Hippocampal formation (tissue), 2 donors: Measurements from ENCODE around the gene PLXND1.

Experiments used
- DNase-seq, 2 donors: peaks; one replicate each; lab custom pipeline; 2025; lab: John Stamatoyannopoulos, UW

The PLXND1 gene

GRCh38 chr3:129599607-129600006, 6.9 kb downstream of the PLXND1 start:
- DNase-seq = peak in 1 of 2 donors; percentile 29

GRCh38 chr3:129599073-129599472, 7.4 kb downstream of the PLXND1 start:
- DNase-seq = no peak

GRCh38 chr3:129598484-129598883, 8.0 kb downstream of the PLXND1 start:
- no peak for DNase-seq

- no peak for DNase-seq
Observed at GRCh38 chr3:129598000-129598381, 8.5 kb downstream of the PLXND1 start.

GRCh38 chr3:129597087-129597999, 9.1 kb downstream of the PLXND1 start:
- DNase-seq = peak in 1 of 2 donors; percentile 73

- DNase-seq = peak; percentile 82 to 87
Observed at GRCh38 chr3:129596194-129597086, 10.0 kb downstream of the PLXND1 start.

- DNase-seq = no peak
Observed at GRCh38 chr3:129595544-129596193, 10.8 kb downstream of the PLXND1 start.

GRCh38 chr3:129594907-129595390, 11.5 kb downstream of the PLXND1 start:
- no peak for DNase-seq

- DNase-seq = no peak
Observed at GRCh38 chr3:129594409-129594808, 12.1 kb downstream of the PLXND1 start.

GRCh38 chr3:129593595-129594339, 12.7 kb downstream of the PLXND1 start:
- DNase-seq = no peak

GRCh38 chr3:129593230-129593594, 13.3 kb downstream of the PLXND1 start:
- DNase-seq = no peak

- peak in 1 of 2 donors; percentile 43 for DNase-seq
Observed at GRCh38 chr3:129592381-129593131, 13.9 kb downstream of the PLXND1 start.

GRCh38 chr3:129591932-129592331, 14.5 kb downstream of the PLXND1 start:
- no peak for DNase-seq

GRCh38 chr3:129590215-129590614, 16.3 kb downstream of the PLXND1 start:
- no peak for DNase-seq

- no peak for DNase-seq
Observed at GRCh38 chr3:129587566-129588210, 18.8 kb downstream of the PLXND1 start.

- no peak for DNase-seq
Observed at GRCh38 chr3:129586746-129587430, 19.6 kb downstream of the PLXND1 start.

- DNase-seq = no peak
Observed at GRCh38 chr3:129585949-129586657, 20.4 kb downstream of the PLXND1 start.

- no peak for DNase-seq
Observed at GRCh38 chr3:129584631-129585030, 21.8 kb downstream of the PLXND1 start.

- no peak for DNase-seq
Observed at GRCh38 chr3:129583289-129583688, 23.2 kb downstream of the PLXND1 start.
